ENCODE results near the gene NBEA. TPM values are rescaled to one million over a fixed set of nuclear protein-coding genes. Genes with fewer than 3 reads are reported as not detected.

NBEA gene
- total RNA-seq, 4 donors from 2014 or later: 0.34 to 10.3 (median 2.4) TPM

DNA sequence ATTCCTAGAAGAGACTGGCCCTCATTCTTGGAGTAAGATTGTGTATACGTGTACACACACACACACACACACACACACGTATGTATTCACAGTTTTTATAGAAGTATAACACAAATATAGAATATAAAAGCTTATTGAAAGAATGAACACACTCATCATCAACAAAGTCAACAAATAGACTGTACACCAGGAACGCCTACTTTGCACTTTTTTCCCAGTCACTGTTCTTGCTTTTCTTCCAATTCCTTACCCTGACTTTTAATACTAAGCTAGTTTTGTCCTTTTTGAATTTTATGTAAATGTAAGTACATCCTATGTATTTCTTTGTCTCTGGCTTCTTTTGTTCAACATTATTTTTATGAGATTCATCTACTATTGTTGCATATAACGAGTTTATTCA is 269.9 kb downstream of the NBEA start:
- DNase-seq: no peak
- H3K9me3 ChIP-seq: no peaks in the 10 kb centered on the region
- H3K27ac ChIP-seq: no peak overlapping the region
- intact Hi-C loops (cut with DNase I): no loop called here
- no peaks in the 10 kb centered on the region for H3K4me1 ChIP-seq
- TF ChIP-seq, protein P1, sequence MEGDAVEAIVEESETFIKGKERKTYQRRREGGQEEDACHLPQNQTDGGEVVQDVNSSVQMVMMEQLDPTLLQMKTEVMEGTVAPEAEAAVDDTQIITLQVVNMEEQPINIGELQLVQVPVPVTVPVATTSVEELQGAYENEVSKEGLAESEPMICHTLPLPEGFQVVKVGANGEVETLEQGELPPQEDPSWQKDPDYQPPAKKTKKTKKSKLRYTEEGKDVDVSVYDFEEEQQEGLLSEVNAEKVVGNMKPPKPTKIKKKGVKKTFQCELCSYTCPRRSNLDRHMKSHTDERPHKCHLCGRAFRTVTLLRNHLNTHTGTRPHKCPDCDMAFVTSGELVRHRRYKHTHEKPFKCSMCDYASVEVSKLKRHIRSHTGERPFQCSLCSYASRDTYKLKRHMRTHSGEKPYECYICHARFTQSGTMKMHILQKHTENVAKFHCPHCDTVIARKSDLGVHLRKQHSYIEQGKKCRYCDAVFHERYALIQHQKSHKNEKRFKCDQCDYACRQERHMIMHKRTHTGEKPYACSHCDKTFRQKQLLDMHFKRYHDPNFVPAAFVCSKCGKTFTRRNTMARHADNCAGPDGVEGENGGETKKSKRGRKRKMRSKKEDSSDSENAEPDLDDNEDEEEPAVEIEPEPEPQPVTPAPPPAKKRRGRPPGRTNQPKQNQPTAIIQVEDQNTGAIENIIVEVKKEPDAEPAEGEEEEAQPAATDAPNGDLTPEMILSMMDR (IDR thresholded peaks at IDR 0.05): no peak
- no peak for TF ChIP-seq POLR2A (IDR thresholded peaks at IDR 0.05)
- no peak overlapping the region for H3K4me3 ChIP-seq
- WGBS, 2 donors: 83 to 89% methylated on average over 4 of the region's 4 CpGs
- no peaks in the 10 kb centered on the region for H3K36me3 ChIP-seq
- no peaks in the 10 kb centered on the region for H3K27me3 ChIP-seq

GRCh38 chr13:35213911-35214310 is 271.8 kb downstream of the NBEA start:
- no peak for DNase-seq
- H3K36me3 ChIP-seq: no peaks in the 10 kb centered on the region
- TF ChIP-seq POLR2A (IDR thresholded peaks at IDR 0.05): no peak
- intact Hi-C loops (cut with DNase I): no loop called here
- H3K9me3 ChIP-seq: no peaks in the 10 kb centered on the region
- H3K27ac ChIP-seq: no peak overlapping the region
- H3K27me3 ChIP-seq: no peaks in the 10 kb centered on the region
- H3K4me1 ChIP-seq: no peaks in the 10 kb centered on the region
- no peak overlapping the region for H3K4me3 ChIP-seq
- WGBS, 2 donors: 74 to 85% methylated on average over 3 of the region's 3 CpGs

DNA sequence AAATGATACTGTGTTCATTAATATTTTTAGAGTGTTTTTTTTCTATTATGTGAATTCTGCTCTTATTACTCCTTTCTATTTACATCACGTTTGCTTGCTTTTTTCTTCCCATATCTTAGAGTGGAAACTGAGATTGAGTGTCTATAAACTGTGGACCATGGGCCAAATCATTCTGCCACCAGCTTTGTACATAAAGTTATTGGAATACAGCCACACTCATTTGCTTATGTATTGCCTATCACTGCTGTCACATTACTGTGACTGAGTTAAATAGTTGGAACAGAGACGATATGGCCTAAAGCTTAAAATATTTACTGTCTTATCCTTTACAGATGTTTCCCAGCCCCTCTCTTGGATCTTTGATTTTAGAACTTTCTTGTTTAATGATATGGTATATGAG is 274.1 kb downstream of the NBEA start:
- 63 to 67% methylated on average over 2 of the region's 2 CpGs for WGBS, 2 donors
- no peaks in the 10 kb centered on the region for H3K9me3 ChIP-seq
- no peaks in the 10 kb centered on the region for H3K4me1 ChIP-seq
- H3K27me3 ChIP-seq: no peaks in the 10 kb centered on the region
- no peak overlapping the region for H3K4me3 ChIP-seq
- no peak for DNase-seq
- TF ChIP-seq, protein P1 (IDR thresholded peaks at IDR 0.05): no peak
- no peak for TF ChIP-seq POLR2A (IDR thresholded peaks at IDR 0.05)
- H3K27ac ChIP-seq: no peak overlapping the region
- intact Hi-C loops (cut with DNase I): no loop called here
- no peaks in the 10 kb centered on the region for H3K36me3 ChIP-seq

DNA sequence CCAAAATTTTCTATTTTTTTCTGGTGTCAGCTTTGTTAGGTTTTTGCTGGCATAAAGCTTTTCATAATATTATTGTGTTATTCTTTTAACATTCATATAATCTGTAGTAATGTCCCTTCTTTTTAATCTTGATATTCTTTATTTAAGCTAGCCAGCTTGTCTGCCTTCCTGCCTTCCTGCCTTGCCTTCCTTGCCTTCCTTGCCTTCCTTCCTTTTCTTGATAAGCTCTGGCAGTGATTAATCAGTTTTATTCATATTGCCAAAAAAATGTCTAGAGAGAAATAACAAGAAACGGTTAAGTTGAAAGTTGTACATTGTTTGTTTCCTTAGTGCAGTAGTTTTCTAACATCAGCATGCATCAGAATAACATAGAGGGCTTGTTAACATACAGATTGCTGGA is 277.0 kb downstream of the NBEA start:
- TF ChIP-seq POLR2A (IDR thresholded peaks at IDR 0.05): no peak
- TF ChIP-seq, protein P1 (IDR thresholded peaks at IDR 0.05): no peak
- DNase-seq: no peak
- Histone ChIP-seq H3K36me3 (no peaks in the 10 kb centered on the region), H3K4me1 (no peaks in the 10 kb centered on the region), H3K4me3 (no peak overlapping the region), H3K27ac (no peak overlapping the region), H3K9me3 (no peaks in the 10 kb centered on the region), H3K27me3 (no peaks in the 10 kb centered on the region)
- intact Hi-C loops (cut with DNase I): no loop called here
- 24 to 43% methylated on average over 1 of the region's 1 CpG for WGBS, 2 donors

GRCh38 chr13:35225159-35225558 is 283.1 kb downstream of the NBEA start:
- Histone ChIP-seq H3K27me3 (no peaks in the 10 kb centered on the region), H3K9me3 (no peaks in the 10 kb centered on the region), H3K4me3 (no peak overlapping the region), H3K4me1 (no peaks in the 10 kb centered on the region), H3K27ac (no peak overlapping the region), H3K36me3 (no peaks in the 10 kb centered on the region)
- no peak for DNase-seq
- intact Hi-C loops (cut with DNase I): no loop called here
- 57 to 92% methylated on average over 1 of the region's 1 CpG for WGBS, 2 donors
- no peak for TF ChIP-seq POLR2A (IDR thresholded peaks at IDR 0.05)
- TF ChIP-seq, protein P1 (IDR thresholded peaks at IDR 0.05): no peak

DNA sequence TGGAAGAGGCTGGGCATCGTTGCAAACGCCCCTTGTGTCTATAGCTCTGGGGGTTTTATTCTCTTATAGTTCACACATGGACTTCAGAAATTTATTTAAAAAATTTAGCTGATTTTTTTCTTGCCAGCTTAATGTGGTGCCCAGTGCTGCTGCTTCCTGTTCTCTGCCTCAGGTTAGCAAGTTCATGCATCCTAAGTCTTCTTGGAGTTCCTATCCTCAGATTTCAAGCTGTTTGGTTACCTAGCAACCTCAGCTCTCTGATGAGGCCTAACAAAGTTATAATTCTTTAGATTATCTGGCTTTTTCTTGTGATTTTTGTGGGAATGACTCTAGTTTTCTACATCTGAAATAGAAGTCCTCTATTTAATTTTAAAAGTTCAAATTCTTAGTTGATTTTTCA is 283.5 kb downstream of the NBEA start:
- no peak for DNase-seq
- H3K36me3 ChIP-seq: no peaks in the 10 kb centered on the region
- H3K27me3 ChIP-seq: no peaks in the 10 kb centered on the region
- no peak for TF ChIP-seq POLR2A (IDR thresholded peaks at IDR 0.05)
- TF ChIP-seq, protein P1 (IDR thresholded peaks at IDR 0.05): no peak
- H3K4me1 ChIP-seq: no peaks in the 10 kb centered on the region
- WGBS, 2 donors: 79 to 100% methylated on average over 2 of the region's 2 CpGs
- intact Hi-C loops (cut with DNase I): no loop called here
- no peaks in the 10 kb centered on the region for H3K9me3 ChIP-seq
- no peak overlapping the region for H3K4me3 ChIP-seq
- H3K27ac ChIP-seq: no peak overlapping the region
